H1 (cell line): ENCODE data around the gene EXTL2.

Experiments
- ATF3 ChIP-seq: IDR thresholded peaks from 2 replicates; pipeline ENCODE4 v1.6.1; 2011; ENCODE audit warnings: low read depth, mild to moderate bottlenecking, low read length; ENCODE audit not compliant: insufficient read depth
- CBX5 ChIP-seq: fragments of 300-800, 300-1000 bp; sonication (generic); IDR thresholded peaks from 2 replicates; pipeline ENCODE4 v1.7.1; 2016; ENCODE audit warnings: antibody characterized with exemption, low read length, low read depth
- CREB1 ChIP-seq: IDR thresholded peaks from 2 replicates; pipeline ENCODE4 v1.6.1; 2012; ENCODE audit warnings: inconsistent platforms
- EP300 ChIP-seq, 2 experiments: IDR thresholded peaks; 1 replicate in 1 of 2; 2 replicates in 1 of 2; pipeline ENCODE4 v1.6.1; 2011 to 2012; ENCODE audit warnings: low read depth in 2 of 2, low read length in 2 of 2, mild to moderate bottlenecking in 2 of 2, borderline replicate concordance in 1 of 2, inconsistent platforms in 1 of 2, moderate library complexity in 1 of 2
- HDAC2 ChIP-seq, 2 experiments: fragments of 300-600 bp in 1 of 2; sonication (generic) in 1 of 2; IDR thresholded peaks; 2 replicates each; pipeline ENCODE4 v1.6.1; 2011 to 2012; ENCODE audit warnings: low read depth in 2 of 2, low read length in 2 of 2, mild to moderate bottlenecking in 2 of 2, moderate library complexity in 2 of 2, borderline replicate concordance in 1 of 2, inconsistent platforms in 1 of 2
- KDM1A ChIP-seq: fragments of 200-600, 300-600 bp; sonication (generic); IDR thresholded peaks from 2 replicates; pipeline ENCODE4 v1.7.1; 2016; ENCODE audit warnings: mild to moderate bottlenecking, low read length, borderline replicate concordance
- POU5F1 ChIP-seq: IDR thresholded peaks from 2 replicates; pipeline ENCODE4 v1.6.1; 2011; ENCODE audit warnings: low read depth, mild to moderate bottlenecking, low read length, moderate library complexity
- RAD21 ChIP-seq, 2 experiments: IDR thresholded peaks in 1 of 2; conservative IDR thresholded peaks in 1 of 2; 2 replicates each; pipeline ENCODE4 v1.6.1; 2011; ENCODE audit warnings: low read depth in 2 of 2, low read length in 2 of 2, improper control_type of control experiment in 1 of 2, inconsistent platforms in 1 of 2, mild to moderate bottlenecking in 1 of 2, moderate library complexity in 1 of 2
- SUZ12 ChIP-seq: fragments of 200-600 bp; sonication (generic); IDR thresholded peaks from 2 replicates; pipeline ENCODE4 v1.6.1; 2012; ENCODE audit warnings: mild to moderate bottlenecking, inconsistent platforms, low read length, moderate library complexity, mixed read lengths
- TAF1 ChIP-seq: IDR thresholded peaks from 2 replicates; pipeline ENCODE4 v1.6.1; 2011; ENCODE audit warnings: mild to moderate bottlenecking, low read depth, low read length
- YY1 ChIP-seq: IDR thresholded peaks from 2 replicates; pipeline ENCODE4 v1.6.1; 2011; ENCODE audit warnings: low read depth, mild to moderate bottlenecking, low read length
- ZNF274 ChIP-seq: IDR thresholded peaks from 2 replicates; pipeline ENCODE4 v1.7.0; 2012; ENCODE audit warnings: low read length, borderline replicate concordance; ENCODE audit errors: extremely low read depth
- TF ChIP-seq, protein P1 (sequence below), 3 experiments: IDR thresholded peaks; 1 replicate in 2 of 3; 2 replicates in 1 of 3; pipeline versions ENCODE4 v1.5.1 to v1.6.1; 2011; ENCODE audit warnings: low read length in 3 of 3, mild to moderate bottlenecking in 3 of 3, inconsistent platforms in 2 of 3, low read depth in 1 of 3, moderate library complexity in 1 of 3; ENCODE audit not compliant: insufficient read depth in 1 of 3; ENCODE audit errors: control extremely low read depth in 1 of 3

DNA sequence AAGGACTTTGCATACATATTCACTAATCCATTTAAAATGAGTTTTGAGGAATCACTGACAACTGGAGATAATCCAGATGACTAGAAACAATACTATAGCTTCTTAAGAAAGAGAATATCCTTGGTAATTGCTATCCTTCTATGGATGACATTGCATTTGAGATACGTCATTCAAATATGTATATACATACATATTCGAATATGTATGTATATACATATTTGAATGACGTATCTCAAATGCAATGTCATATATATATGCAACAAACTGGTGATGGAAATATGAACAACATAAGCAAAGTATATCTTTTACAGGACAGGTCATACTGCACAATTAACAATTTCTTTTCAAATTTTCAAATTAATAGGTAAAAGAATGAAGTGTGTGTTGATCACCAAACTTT lies 41.7 kb downstream of the EXTL2 start:
- TF ChIP-seq TAF1, result no peak
- TF ChIP-seq RAD21 (IDR thresholded peaks at IDR 0.05 in 1 of 2, conservative IDR thresholded peaks at IDR 0.05 in 1 of 2; ENCODE audit: low read depth in 2 of 2, low read length in 2 of 2), result no peak
- TF ChIP-seq POU5F1, result no peak
- no peak for TF ChIP-seq CBX5
- TF ChIP-seq, protein P1, sequence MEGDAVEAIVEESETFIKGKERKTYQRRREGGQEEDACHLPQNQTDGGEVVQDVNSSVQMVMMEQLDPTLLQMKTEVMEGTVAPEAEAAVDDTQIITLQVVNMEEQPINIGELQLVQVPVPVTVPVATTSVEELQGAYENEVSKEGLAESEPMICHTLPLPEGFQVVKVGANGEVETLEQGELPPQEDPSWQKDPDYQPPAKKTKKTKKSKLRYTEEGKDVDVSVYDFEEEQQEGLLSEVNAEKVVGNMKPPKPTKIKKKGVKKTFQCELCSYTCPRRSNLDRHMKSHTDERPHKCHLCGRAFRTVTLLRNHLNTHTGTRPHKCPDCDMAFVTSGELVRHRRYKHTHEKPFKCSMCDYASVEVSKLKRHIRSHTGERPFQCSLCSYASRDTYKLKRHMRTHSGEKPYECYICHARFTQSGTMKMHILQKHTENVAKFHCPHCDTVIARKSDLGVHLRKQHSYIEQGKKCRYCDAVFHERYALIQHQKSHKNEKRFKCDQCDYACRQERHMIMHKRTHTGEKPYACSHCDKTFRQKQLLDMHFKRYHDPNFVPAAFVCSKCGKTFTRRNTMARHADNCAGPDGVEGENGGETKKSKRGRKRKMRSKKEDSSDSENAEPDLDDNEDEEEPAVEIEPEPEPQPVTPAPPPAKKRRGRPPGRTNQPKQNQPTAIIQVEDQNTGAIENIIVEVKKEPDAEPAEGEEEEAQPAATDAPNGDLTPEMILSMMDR (IDR thresholded peaks at IDR 0.05; ENCODE audit: control extremely low read depth in 1 of 3, insufficient read depth in 1 of 3, low read depth in 1 of 3, low read length in 3 of 3), result no peak
- TF ChIP-seq EP300 (IDR thresholded peaks at IDR 0.05; ENCODE audit: borderline replicate concordance in 1 of 2, low read depth in 2 of 2, low read length in 2 of 2), result no peak
- TF ChIP-seq ZNF274, result no peak
- no peak for TF ChIP-seq HDAC2 (IDR thresholded peaks at IDR 0.05; ENCODE audit: borderline replicate concordance in 1 of 2, low read depth in 2 of 2, low read length in 2 of 2)
- TF ChIP-seq KDM1A, result no peak
- TF ChIP-seq YY1, result no peak
- no peak for TF ChIP-seq SUZ12
- TF ChIP-seq CREB1, result no peak
- TF ChIP-seq ATF3, result no peak
